Neural cell (in vitro differentiated cells): ENCODE measurements around the gene DUS3L. TPM values are rescaled to one million over a fixed set of nuclear protein-coding genes. Genes with fewer than 3 reads are reported as not detected.

Experiments
- H2AFZ ChIP-seq: fragments of 200-600, 300-800 bp; sonication (generic), shearing (Covaris generic); 2 replicates; pipeline ENCODE4 v1.6.0; 2014; ENCODE audit warnings: low read depth, mild to moderate bottlenecking, antibody characterized with exemption, low read length, moderate library complexity
- H3F3A ChIP-seq: fragments of 200-600 bp; shearing (Covaris generic); 2 replicates; pipeline ENCODE4 v1.6.1; 2016; ENCODE audit warnings: mild to moderate bottlenecking, moderate library complexity, mixed read lengths, antibody characterized with exemption, low read length; ENCODE audit not compliant: insufficient read depth, poor library complexity, severe bottlenecking
- H3K27ac ChIP-seq: fragments of 200-600, 300-800 bp; sonication (generic), shearing (Covaris generic); 2 replicates; pipeline ENCODE4 v1.5.1; 2014; ENCODE audit warnings: mild to moderate bottlenecking, low read length, moderate library complexity
- H3K27me3 ChIP-seq: fragments of 300-800, 200-600 bp; sonication (generic), shearing (Covaris generic); 2 replicates; pipeline ENCODE4 v1.6.0; 2014; ENCODE audit warnings: mild to moderate bottlenecking, low read depth, low read length, moderate library complexity; ENCODE audit not compliant: insufficient read depth
- H3K36me3 ChIP-seq: fragments of 300-800, 200-600 bp; sonication (generic), shearing (Covaris generic); 2 replicates; pipeline ENCODE4 v1.5.1; 2014; ENCODE audit warnings: mild to moderate bottlenecking, antibody characterized with exemption, low read length, moderate library complexity; ENCODE audit not compliant: insufficient read depth
- H3K4me2 ChIP-seq: fragments of 300-800, 200-600 bp; sonication (generic), shearing (Covaris generic); 2 replicates; pipeline ENCODE4 v1.6.0; 2014; ENCODE audit warnings: mild to moderate bottlenecking, low read length
- H3K4me3 ChIP-seq: fragments of 300-800, 200-600 bp; sonication (generic), shearing (Covaris generic); 2 replicates; pipeline ENCODE4 v1.5.1; 2014; ENCODE audit warnings: mild to moderate bottlenecking, low read length, moderate library complexity
- H3K79me2 ChIP-seq: fragments of 200-600 bp; shearing (Covaris generic); replicated peaks from 2 replicates; pipeline ENCODE4 v1.6.0; 2014; ENCODE audit warnings: mild to moderate bottlenecking, low read length, moderate library complexity; ENCODE audit not compliant: insufficient read depth
- H3K9ac ChIP-seq: fragments of 300-800, 200-600 bp; sonication (generic), shearing (Covaris generic); 2 replicates; pipeline ENCODE4 v1.6.1; 2016; ENCODE audit warnings: mild to moderate bottlenecking, low read length, mixed read lengths
- H3K9me2 ChIP-seq: fragments of 200-600 bp; shearing (Covaris generic); 2 replicates; pipeline ENCODE4 v1.6.1; 2016; ENCODE audit warnings: mild to moderate bottlenecking, low read length, mixed read lengths; ENCODE audit not compliant: insufficient read depth
- H3K9me3 ChIP-seq: fragments of 200-600, 300-800 bp; sonication (generic), shearing (Covaris generic); 2 replicates; pipeline ENCODE4 v1.6.1; 2016; ENCODE audit warnings: mild to moderate bottlenecking, mixed run types, low read length, moderate library complexity, mixed read lengths
- H4K20me1 ChIP-seq: fragments of 200-600 bp; shearing (Covaris generic); 2 replicates; pipeline ENCODE4 v1.6.1; 2016; ENCODE audit warnings: mild to moderate bottlenecking, mixed run types; ENCODE audit not compliant: insufficient read depth
- CTCF ChIP-seq: fragments of 450-650 bp; IDR thresholded peaks from 2 replicates; pipeline ENCODE4 v1.5.1; 2014; ENCODE audit warnings: antibody characterized with exemption, mild to moderate bottlenecking, moderate library complexity; ENCODE audit not compliant: poor library complexity, severe bottlenecking
- EP300 ChIP-seq: fragments of 450-650 bp; conservative IDR thresholded peaks from 2 replicates; pipeline ENCODE4 v1.6.1; 2014; ENCODE audit warnings: antibody characterized with exemption, mild to moderate bottlenecking, moderate library complexity; ENCODE audit not compliant: poor library complexity, severe bottlenecking
- EZH2 ChIP-seq: fragments of 200-600, 300-800 bp; shearing (Covaris generic), sonication (generic); IDR thresholded peaks from 2 replicates; pipeline ENCODE4 v1.6.1; 2014; ENCODE audit warnings: antibody characterized with exemption, low read length, borderline replicate concordance, mild to moderate bottlenecking; ENCODE audit not compliant: insufficient read depth, poor library complexity, severe bottlenecking
- MXI1 ChIP-seq: fragments of 450-650 bp; conservative IDR thresholded peaks from 2 replicates; pipeline ENCODE4 v1.6.1; 2014; ENCODE audit warnings: antibody characterized with exemption, mild to moderate bottlenecking; ENCODE audit not compliant: poor library complexity, severe bottlenecking
- POLR2AphosphoS5 ChIP-seq: IDR thresholded peaks from 2 replicates; pipeline ENCODE4 v1.6.1; 2012
- RAD21 ChIP-seq: fragments of 450-650 bp; conservative IDR thresholded peaks from 2 replicates; pipeline ENCODE4 v1.6.1; 2014; ENCODE audit warnings: antibody characterized with exemption, mild to moderate bottlenecking, moderate library complexity
- REST ChIP-seq: IDR thresholded peaks from 2 replicates; pipeline ENCODE4 v1.6.1; 2012; ENCODE audit warnings: borderline replicate concordance
- SMC3 ChIP-seq: fragments of 450-650 bp; conservative IDR thresholded peaks from 2 replicates; pipeline ENCODE4 v1.6.1; 2014; ENCODE audit warnings: antibody characterized with exemption, mild to moderate bottlenecking, moderate library complexity; ENCODE audit not compliant: poor library complexity
- TAF1 ChIP-seq: IDR thresholded peaks from 2 replicates; pipeline ENCODE4 v1.6.1; 2012; ENCODE audit warnings: low read depth
- polyA plus RNA-seq: library from polyadenylated mRNA; depleted of rRNA; stranded (reverse); fragments of >200 nt; gene quantifications from 2 replicates; pipeline ENCODE4 v1.2.3, GENCODE V29; 2014

DUS3L gene
- polyA plus RNA-seq, 1 donor from 2014 or later: 34.2 TPM

GRCh38 chr19:5832061-5832460, 41.1 kb upstream of the DUS3L start:
- H2AFZ ChIP-seq: no peak overlapping the region
- H3K27ac ChIP-seq: no peak overlapping the region
- TF ChIP-seq CTCF (no peak), MXI1 (no peak), TAF1 (no peak), RAD21 (no peak), EP300 (no peak), REST (no peak), SMC3 (no peak), EZH2 (no peak), POLR2AphosphoS5 (no peak)
- no peak overlapping the region for H3K4me3 ChIP-seq
- H3F3A ChIP-seq: no peaks in the 10 kb centered on the region
- H3K9me2 ChIP-seq: no peaks in the 10 kb centered on the region
- H3K79me2 ChIP-seq: no peaks in the 10 kb centered on the region
- no peaks in the 10 kb centered on the region for H3K27me3 ChIP-seq
- H4K20me1 ChIP-seq: no peaks in the 10 kb centered on the region
- no peak overlapping the region for H3K4me2 ChIP-seq
- no peaks in the 10 kb centered on the region for H3K36me3 ChIP-seq
- H3K9ac ChIP-seq: no peak overlapping the region
- H3K9me3 ChIP-seq: no peaks in the 10 kb centered on the region

- no peak overlapping the region for H3K4me3 ChIP-seq
- H3K9me2 ChIP-seq: no peaks in the 10 kb centered on the region
- H3K36me3 ChIP-seq: no peaks in the 10 kb centered on the region
- H3K27ac ChIP-seq: no peak overlapping the region
- no peaks in the 10 kb centered on the region for H4K20me1 ChIP-seq
- no peak overlapping the region for H3K4me2 ChIP-seq
- H2AFZ ChIP-seq: no peak overlapping the region
- H3K27me3 ChIP-seq: no peaks in the 10 kb centered on the region
- no peaks in the 10 kb centered on the region for H3K9me3 ChIP-seq
- no peaks in the 10 kb centered on the region for H3F3A ChIP-seq
- TF ChIP-seq RAD21 (no peak), MXI1 (no peak), REST (no peak), EZH2 (no peak), POLR2AphosphoS5 (no peak)
- no peaks in the 10 kb centered on the region for H3K79me2 ChIP-seq
- no peak overlapping the region for H3K9ac ChIP-seq
Measured at GRCh38 chr19:5831159-5831558, 40.2 kb upstream of the DUS3L start.
